HepG2 (cell line): ENCODE data around the gene KLHDC8B. TPM values are rescaled to one million over a fixed set of nuclear protein-coding genes. Genes with fewer than 3 reads are reported as not detected.

Source experiments
- ATAC-seq: fragments of 200-7000 bp; cut with Tn5 transposase; 3 replicates; pipeline ENCODE4 v1.9.1; 2020; ENCODE audit warnings: mild to moderate bottlenecking, moderate library complexity
- BruUV-seq: library from RNA; stranded (reverse); fragments of 400-500 nt; replicated peaks from 2 replicates; lab custom pipeline; 2021; lab: Mats Ljungman, UMichigan
- CTCF ChIA-PET: fragments of 300-600 bp; formaldehyde crosslinking; extraction: SDS; loops from one replicate; lab custom pipeline; 2021; ENCODE audit warnings: low total read pairs, inconsistent platforms, low intra/inter-chr PET ratio; lab: Yijun Ruan, JAX
- POLR2A ChIA-PET: fragments of 350-600 bp; sonication (Branson Sonifier 250); formaldehyde crosslinking; loops from one replicate; lab custom pipeline; 2020; ENCODE audit warnings: antibody characterized with exemption, inconsistent platforms; lab: Yijun Ruan, JAX
- DNase-seq: peaks from one replicate; pipeline ENCODE4 v3.0.0-alpha.2; 2015; ENCODE audit warnings: low spot score
- FAIRE-seq: peaks from 3 replicates; lab custom pipeline; 2011; peaks lifted over from hg19 to GRCh38; lab: Jason Lieb, UNC
- H2AFZ ChIP-seq: one replicate; pipeline ENCODE4 v1.6.1; 2011; ENCODE audit warnings: low read length, inconsistent platforms
- H3K27ac ChIP-seq: fragments of 300-600 bp; 3 replicates; pipeline ENCODE4 v1.8.0; 2011; ENCODE audit warnings: mixed run types, mild to moderate bottlenecking, mixed read lengths, low read length, inconsistent platforms; ENCODE audit not compliant: insufficient read depth; ENCODE audit errors: extremely low read length
- H3K27me3 ChIP-seq, 2 experiments: fragments of 200-600 bp in 1 of 2; 2 replicates in 1 of 2; 3 replicates in 1 of 2; pipeline versions ENCODE4 v1.6.0 to v1.8.0; 2011; ENCODE audit warnings: low read length in 2 of 2, mild to moderate bottlenecking in 2 of 2, moderate library complexity in 2 of 2, inconsistent platforms in 1 of 2; ENCODE audit not compliant: insufficient read depth in 2 of 2, control insufficient read depth in 1 of 2
- H3K36me3 ChIP-seq, 2 experiments: fragments of 200-600 bp in 1 of 2; replicated peaks in 1 of 2; 2 replicates in 1 of 2; 3 replicates in 1 of 2; pipeline versions ENCODE4 v1.5.1 to v1.8.0; 2011; ENCODE audit warnings: low read length in 2 of 2, inconsistent platforms in 1 of 2; ENCODE audit not compliant: insufficient read depth in 2 of 2, control insufficient read depth in 1 of 2
- H3K4me1 ChIP-seq: 2 replicates; pipeline ENCODE4 v1.5.1; 2012; ENCODE audit warnings: low read length, inconsistent platforms; ENCODE audit not compliant: insufficient read depth
- H3K4me2 ChIP-seq: 2 replicates; pipeline ENCODE4 v1.6.0; 2011; ENCODE audit warnings: low read depth, low read length, inconsistent platforms
- H3K4me3 ChIP-seq, 3 experiments: fragments of 200-600 bp in 1 of 3; sonication (generic), shearing (Covaris generic) in 1 of 3; replicated peaks in 1 of 3; 2 replicates each; pipeline ENCODE4 v1.5.1; 2011 to 2016; ENCODE audit warnings: low read length in 3 of 3, inconsistent platforms in 2 of 3, low read depth in 2 of 3, mild to moderate bottlenecking in 2 of 3, control low read depth in 1 of 3, mixed read lengths in 1 of 3; ENCODE audit not compliant: insufficient read depth in 1 of 3
- H3K79me2 ChIP-seq: one replicate; pipeline ENCODE4 v1.6.1; 2011; ENCODE audit warnings: low read length, inconsistent platforms; ENCODE audit not compliant: insufficient read depth
- H3K9ac ChIP-seq: 2 replicates; pipeline ENCODE4 v1.6.0; 2011; ENCODE audit warnings: mild to moderate bottlenecking, low read depth, low read length, inconsistent platforms; ENCODE audit not compliant: insufficient read depth
- H3K9me3 ChIP-seq: 2 replicates; pipeline ENCODE4 v1.5.1; 2012; ENCODE audit warnings: mild to moderate bottlenecking, low read length
- H4K20me1 ChIP-seq: 2 replicates; pipeline ENCODE4 v1.6.0; 2011; ENCODE audit warnings: inconsistent platforms, mild to moderate bottlenecking, low read length, moderate library complexity; ENCODE audit not compliant: insufficient read depth
- CCAR2 ChIP-seq: fragments of 200-400 bp; formaldehyde crosslinking; optimal IDR thresholded peaks from 2 replicates; pipeline ENCODE3; 2018; ENCODE audit warnings: low read depth, mild to moderate bottlenecking, low read length, moderate library complexity
- FOSL1 ChIP-seq: sonication (generic); formaldehyde crosslinking; IDR thresholded peaks from 2 replicates; pipeline ENCODE4 v1.9.0; 2021; ENCODE audit warnings: missing genetic modification reagents, borderline replicate concordance
- GATAD1 ChIP-seq: IDR thresholded peaks from 2 replicates; pipeline ENCODE4 v1.6.1; 2016; ENCODE audit warnings: missing genetic modification reagents, missing compliant biosample characterization
- HMGXB4 ChIP-seq, 2 experiments: sonication (generic) in 1 of 2; formaldehyde crosslinking in 1 of 2; IDR thresholded peaks; 2 replicates each; pipeline versions ENCODE4 v1.4.0 to v1.6.1; 2018 to 2020; ENCODE audit warnings: missing genetic modification reagents in 2 of 2, borderline replicate concordance in 1 of 2, low read depth in 1 of 2, mild to moderate bottlenecking in 1 of 2, missing biosample characterization in 1 of 2
- HNF4A ChIP-seq: sonication (generic); formaldehyde crosslinking; IDR thresholded peaks from 2 replicates; pipeline ENCODE4 v1.4.0; 2020; ENCODE audit warnings: missing genetic modification reagents
- HNF4G ChIP-seq, 2 experiments: sonication (generic) in 1 of 2; formaldehyde crosslinking in 1 of 2; IDR thresholded peaks; 2 replicates each; pipeline versions ENCODE4 v1.4.0 to v1.6.1; 2011 to 2020; ENCODE audit warnings: borderline replicate concordance in 2 of 2, low read depth in 2 of 2, mild to moderate bottlenecking in 2 of 2, low read length in 1 of 2, missing genetic modification reagents in 1 of 2, moderate library complexity in 1 of 2
- NCOR1 ChIP-seq: fragments of 200-600 bp; sonication (generic); IDR thresholded peaks from 2 replicates; pipeline ENCODE4 v1.7.0; 2017; ENCODE audit warnings: antibody characterized with exemption, low read length, borderline replicate concordance
- POLR2AphosphoS5 ChIP-seq: IDR thresholded peaks from 2 replicates; pipeline ENCODE4 v1.6.1; 2012; ENCODE audit warnings: low read depth, low read length
- POLR2G ChIP-seq: fragments of 200-400 bp; formaldehyde crosslinking; IDR thresholded peaks from 2 replicates; pipeline ENCODE4 v1.6.1; 2018; ENCODE audit warnings: mild to moderate bottlenecking, low read depth, low read length, moderate library complexity
- PPARG ChIP-seq: conservative IDR thresholded peaks from 2 replicates; pipeline ENCODE4 v1.6.1; 2016; ENCODE audit warnings: missing biosample characterization, missing genetic modification reagents
- SAP130 ChIP-seq: IDR thresholded peaks from 2 replicates; pipeline ENCODE4 v1.6.1; 2016; ENCODE audit warnings: low read depth
- STAG1 ChIP-seq: sonication (generic); formaldehyde crosslinking; IDR thresholded peaks from 2 replicates; pipeline ENCODE4 v1.4.0; 2020; ENCODE audit warnings: missing genetic modification reagents
- ZFX ChIP-seq: sonication (generic); formaldehyde crosslinking; IDR thresholded peaks from 2 replicates; pipeline ENCODE4 v1.4.0; 2020; ENCODE audit warnings: mild to moderate bottlenecking, low read depth, missing genetic modification reagents, moderate library complexity
- ZKSCAN5 ChIP-seq: sonication (generic); formaldehyde crosslinking; IDR thresholded peaks from 2 replicates; pipeline ENCODE4 v1.5.1; 2020; ENCODE audit warnings: mild to moderate bottlenecking, missing genetic modification reagents
- ZNF136 ChIP-seq: sonication (generic); formaldehyde crosslinking; IDR thresholded peaks from 2 replicates; pipeline ENCODE4 v1.8.1; 2022; ENCODE audit warnings: low read depth, mild to moderate bottlenecking, moderate library complexity, missing genetic modification reagents
- ZNF331 ChIP-seq: sonication (generic); formaldehyde crosslinking; IDR thresholded peaks from 2 replicates; pipeline ENCODE4 v1.4.0; 2020; ENCODE audit warnings: missing genetic modification reagents
- ZNF496 ChIP-seq: sonication (generic); formaldehyde crosslinking; IDR thresholded peaks from 2 replicates; pipeline ENCODE4 v1.8.1; 2023; ENCODE audit warnings: mild to moderate bottlenecking, moderate library complexity, missing genetic modification reagents; ENCODE audit not compliant: insufficient replicate concordance
- ZNF7 ChIP-seq: IDR thresholded peaks from 2 replicates; pipeline ENCODE4 v1.6.1; 2016; ENCODE audit warnings: missing biosample characterization, missing genetic modification reagents
- ZNF724P ChIP-seq: sonication (generic); formaldehyde crosslinking; IDR thresholded peaks from 2 replicates; pipeline ENCODE4 v1.8.0; 2022; ENCODE audit warnings: missing genetic modification reagents, borderline replicate concordance
- ZNF790 ChIP-seq: sonication (generic); formaldehyde crosslinking; IDR thresholded peaks from 2 replicates; pipeline ENCODE4 v1.8.0; 2022; ENCODE audit warnings: missing genetic modification reagents, mild to moderate bottlenecking, borderline replicate concordance
- ZNF850 ChIP-seq: sonication (generic); formaldehyde crosslinking; conservative IDR thresholded peaks from 2 replicates; pipeline ENCODE4 v1.9.0; 2021; ENCODE audit warnings: mild to moderate bottlenecking, missing genetic modification reagents
- WGBS: methylation state at CpG from one replicate; pipeline ENCODE4 v1.1.6; 2017; ENCODE audit warnings: low lambda C conversion rate; 5-methylcytosine and 5-hydroxymethylcytosine counted together
- in situ Hi-C: cut with HindIII; loops from 2 replicates; pipeline ENCODE4 v1.10.0; 2017; ENCODE audit warnings: low pct_unique_long_range_greater_than_20kb; ENCODE audit not compliant: extremely low pct_ligation_motif_present
- intact Hi-C: fragments of 100-400 bp; cut with micrococcal nuclease; formaldehyde crosslinking; loops from one replicate; pipeline ENCODE4 v1.10.0; 2022; ENCODE audit not compliant: unreplicated experiment
- polyA plus RNA-seq, 8 experiments: library from polyadenylated mRNA; depleted of rRNA in 3 of 8; stranded (reverse) in 7 of 8; unstranded in 1 of 8; fragments of >200 nt; fragmentation: Illumina TruSeq in 4 of 8; extraction: Trizol in 4 of 8; gene quantifications; 2 replicates each; pipeline versions ENCODE4 v1.2.1 to v1.2.3, GENCODE V29; 2011 to 2016; ENCODE audit warnings: low read depth in 4 of 8, missing spikeins in 1 of 8, mixed read lengths in 1 of 8; ENCODE audit not compliant: insufficient read depth in 1 of 8
- total RNA-seq, 5 experiments: library from RNA; depleted of rRNA; stranded (reverse); fragments of >200 nt; fragmentation: Illumina TruSeq; extraction: Trizol; gene quantifications; 2 replicates each; pipeline ENCODE4 v1.2.3, GENCODE V29; 2016; ENCODE audit warnings: low read depth in 1 of 5
- TF ChIP-seq, protein P1 (sequence below): sonication (generic); formaldehyde crosslinking; IDR thresholded peaks from 2 replicates; pipeline ENCODE4 v1.4.0; 2020; ENCODE audit warnings: missing genetic modification reagents

KLHDC8B gene
- total and polyA plus RNA-seq, 2 of the 13 experiments (the other 11 are each of a cell fraction or from before 2014, with no cell fraction given): 17.2 to 17.8 TPM

- Histone ChIP-seq H3K9ac (no peak overlapping the region), H3K9me3 (no peaks in the 10 kb centered on the region), H3K27me3 (no peaks in the 10 kb centered on the region), H4K20me1 (no peaks in the 10 kb centered on the region), H3K4me2 (no peak overlapping the region), H3K27ac (no peak overlapping the region), H2AFZ (no peak overlapping the region), H3K36me3 (peaks cover 3 to 6% of the 10 kb centered on the region in 2 experiments; a peak in 4 of 5 replicates), H3K4me1 (peaks cover 14% of the 10 kb centered on the region), H3K79me2 (no peaks in the 10 kb centered on the region), H3K4me3 (no peak overlapping the region)
- peak; percentile 68 for ATAC-seq
- FAIRE-seq: peak; percentile 68
- BruUV-seq: no TSS peak
- in situ Hi-C loops (loop anchor here (25.0 kb wide), 1 partner anchor 279 kb away; the partner anchor contains the start of gene NICN1), intact Hi-C loops (loop anchor here (5.0 kb wide), 1 partner anchor 171 kb away; no protein-coding TSS in a partner anchor)
- WGBS: 50% methylated on average over 5 of the region's 5 CpGs
- DNase-seq: peak; percentile 74
- ChIA-PET POLR2A (interaction anchor here (0.8 to 1.9 kb wide), 5 partner anchors 13 to 170 kb away, joined by 3 to 5 read pairs (median 4); partner anchors contain the start of genes KLHDC8B, LAMB2 and WDR6), CTCF (interaction anchor here (1.2 kb wide), 1 partner anchor 170 kb away, joined by 4 read pairs; no protein-coding TSS in a partner anchor)
- TF ChIP-seq NCOR1: peak; percentile 79
- TF ChIP-seq ZNF136: no peak
- peak; percentile 79 for TF ChIP-seq STAG1
- TF ChIP-seq HNF4A: peak; percentile 91
- TF ChIP-seq, protein P1, sequence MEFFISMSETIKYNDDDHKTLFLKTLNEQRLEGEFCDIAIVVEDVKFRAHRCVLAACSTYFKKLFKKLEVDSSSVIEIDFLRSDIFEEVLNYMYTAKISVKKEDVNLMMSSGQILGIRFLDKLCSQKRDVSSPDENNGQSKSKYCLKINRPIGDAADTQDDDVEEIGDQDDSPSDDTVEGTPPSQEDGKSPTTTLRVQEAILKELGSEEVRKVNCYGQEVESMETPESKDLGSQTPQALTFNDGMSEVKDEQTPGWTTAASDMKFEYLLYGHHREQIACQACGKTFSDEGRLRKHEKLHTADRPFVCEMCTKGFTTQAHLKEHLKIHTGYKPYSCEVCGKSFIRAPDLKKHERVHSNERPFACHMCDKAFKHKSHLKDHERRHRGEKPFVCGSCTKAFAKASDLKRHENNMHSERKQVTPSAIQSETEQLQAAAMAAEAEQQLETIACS (CRISPR knock-in tag): no peak
- no peak for TF ChIP-seq FOSL1 (CRISPR knock-in tag)
- peak; percentile 82 for TF ChIP-seq CCAR2
- TF ChIP-seq ZNF790: no peak
- TF ChIP-seq ZNF724P: no peak
- peak in 1 of 2 experiments; percentile 43; a peak in 1 of 4 replicates for TF ChIP-seq HMGXB4 (CRISPR knock-in tag; IDR thresholded peaks at IDR 0.05; ENCODE audit: borderline replicate concordance in 1 of 2, low read depth in 1 of 2)
- TF ChIP-seq GATAD1 (CRISPR knock-in tag): peak; percentile 39; the same call in 1 of the 2 replicates
- TF ChIP-seq ZKSCAN5: no peak
- peak; percentile 14; the same call in 1 of the 2 replicates for TF ChIP-seq POLR2G
- no peak for TF ChIP-seq ZNF496
- TF ChIP-seq ZNF7 (CRISPR knock-in tag): no peak
- peak; percentile 99 for TF ChIP-seq HNF4G (IDR thresholded peaks at IDR 0.05; ENCODE audit: borderline replicate concordance, low read depth, low read length)
- peak; percentile 92 for TF ChIP-seq HNF4G (CRISPR knock-in tag; IDR thresholded peaks at IDR 0.05; ENCODE audit: borderline replicate concordance, low read depth)
- peak; percentile 77 for TF ChIP-seq PPARG (CRISPR knock-in tag)
- TF ChIP-seq ZNF850 (CRISPR knock-in tag): no peak
- TF ChIP-seq ZFX (CRISPR knock-in tag): no peak
- peak; percentile 39; the same call in 1 of the 2 replicates for TF ChIP-seq ZNF331 (CRISPR knock-in tag)
- TF ChIP-seq SAP130: peak; percentile 50; the same call in 1 of the 2 replicates
- TF ChIP-seq POLR2AphosphoS5: peak; percentile 48; the same call in 1 of the 2 replicates
These were observed 13.2 kb upstream of the KLHDC8B start for GRCh38 chr3:49158103-49158709.
